CD14-positive monocyte (primary cell): ENCODE measurements around the gene CCDC32. TPM values are rescaled to one million over a fixed set of nuclear protein-coding genes. Genes with fewer than 3 reads are reported as not detected.

ENCODE experiments used
- DNase-seq, 3 donors: peaks; one replicate each; pipeline ENCODE4 v3.0.0-alpha.2; 2011 to 2022
- H2AFZ ChIP-seq: 2 replicates; pipeline ENCODE4 v1.6.0; 2012; ENCODE audit warnings: mild to moderate bottlenecking, low read depth, low read length, inconsistent platforms; ENCODE audit not compliant: insufficient read depth, poor library complexity, severe bottlenecking
- H3K27ac ChIP-seq, 2 donors: 1 replicate in 1 of 2; 2 replicates in 1 of 2; pipeline ENCODE4 v1.5.1; 2012 to 2013; ENCODE audit warnings: low read length in 2 of 2, control low read depth in 1 of 2, inconsistent platforms in 1 of 2, low read depth in 1 of 2, mild to moderate bottlenecking in 1 of 2
- H3K27me3 ChIP-seq, 2 donors: one replicate each; pipeline versions ENCODE4 v1.6.0 to v1.6.1; 2011 to 2013; ENCODE audit warnings: low read length in 2 of 2; ENCODE audit not compliant: control insufficient read depth in 2 of 2, insufficient read depth in 2 of 2
- H3K36me3 ChIP-seq, 2 donors: replicated peaks in 1 of 2; 1 replicate in 1 of 2; 2 replicates in 1 of 2; pipeline versions ENCODE4 v1.5.1 to v1.6.1; 2012 to 2013; ENCODE audit warnings: low read length in 2 of 2, control low read depth in 1 of 2, inconsistent platforms in 1 of 2, mild to moderate bottlenecking in 1 of 2; ENCODE audit not compliant: insufficient read depth in 2 of 2, control insufficient read depth in 1 of 2
- H3K4me1 ChIP-seq, 2 donors: 1 replicate in 1 of 2; 2 replicates in 1 of 2; pipeline versions ENCODE4 v1.5.1 to v1.6.1; 2012 to 2013; ENCODE audit warnings: low read length in 2 of 2, control low read depth in 1 of 2, inconsistent platforms in 1 of 2, mild to moderate bottlenecking in 1 of 2, moderate library complexity in 1 of 2; ENCODE audit not compliant: insufficient read depth in 2 of 2, control insufficient read depth in 1 of 2
- H3K4me2 ChIP-seq: replicated peaks from 2 replicates; pipeline ENCODE3; 2012; ENCODE audit warnings: low read length, moderate library complexity, mild to moderate bottlenecking; ENCODE audit not compliant: poor library complexity, severe bottlenecking; ENCODE audit errors: extremely low read depth
- H3K4me3 ChIP-seq, 3 experiments: fragments of 200-600 bp in 1 of 3; sonication (generic) in 1 of 3; replicated peaks in 1 of 3; 1 replicate in 2 of 3; 2 replicates in 1 of 3; pipeline ENCODE4 v1.5.1; 2011 to 2013; ENCODE audit warnings: low read length in 3 of 3, mild to moderate bottlenecking in 3 of 3, control low read depth in 2 of 3, low read depth in 2 of 3, inconsistent platforms in 1 of 3, moderate library complexity in 1 of 3
- H3K79me2 ChIP-seq: 2 replicates; pipeline ENCODE4 v1.6.0; 2012; ENCODE audit warnings: mild to moderate bottlenecking, control low read depth, inconsistent platforms, low read length, moderate library complexity; ENCODE audit not compliant: insufficient read depth
- H3K9ac ChIP-seq: 2 replicates; pipeline ENCODE4 v1.6.0; 2017; ENCODE audit warnings: low read length, mild to moderate bottlenecking; ENCODE audit not compliant: insufficient read depth, poor library complexity, severe bottlenecking
- H3K9me3 ChIP-seq, 2 donors: replicated peaks in 1 of 2; 1 replicate in 1 of 2; 2 replicates in 1 of 2; pipeline versions ENCODE4 v1.5.1 to v1.6.1; 2012 to 2013; ENCODE audit warnings: low read length in 2 of 2, control low read depth in 1 of 2; ENCODE audit not compliant: control insufficient read depth in 1 of 2, insufficient read depth in 1 of 2
- H4K20me1 ChIP-seq: 2 replicates; pipeline ENCODE4 v1.6.0; 2012; ENCODE audit warnings: mild to moderate bottlenecking, low read length, control low read depth, moderate library complexity; ENCODE audit not compliant: insufficient read depth
- H3K27ac Mint-ChIP-seq, 7 donors: one replicate each; pipeline ENCODE4 v1.8.0; 2020; ENCODE audit warnings: mild to moderate bottlenecking in 7 of 7, mixed read lengths in 7 of 7, moderate library complexity in 6 of 7, inconsistent platforms in 2 of 7
- H3K27me3 Mint-ChIP-seq, 3 donors: one replicate each; pipeline ENCODE4 v1.8.0; 2021 to 2022; ENCODE audit warnings: low read depth in 3 of 3, mild to moderate bottlenecking in 3 of 3, mixed read lengths in 3 of 3, moderate library complexity in 3 of 3, inconsistent platforms in 1 of 3
- H3K36me3 Mint-ChIP-seq, 2 donors: one replicate each; pipeline ENCODE4 v1.8.0; 2020; ENCODE audit warnings: mixed read lengths in 2 of 2, inconsistent platforms in 1 of 2, mild to moderate bottlenecking in 1 of 2
- H3K4me1 Mint-ChIP-seq: one replicate; pipeline ENCODE4 v1.8.0; 2020; ENCODE audit warnings: mild to moderate bottlenecking, mixed read lengths
- H3K4me3 Mint-ChIP-seq, 2 donors: one replicate each; pipeline ENCODE4 v1.8.0; 2020; ENCODE audit warnings: mild to moderate bottlenecking in 2 of 2, mixed read lengths in 2 of 2, moderate library complexity in 1 of 2
- H3K9me3 Mint-ChIP-seq, 7 donors: one replicate each; pipeline ENCODE4 v1.8.0; 2020 to 2022; ENCODE audit warnings: mixed read lengths in 7 of 7, mild to moderate bottlenecking in 6 of 7, moderate library complexity in 6 of 7, inconsistent platforms in 2 of 7
- CTCF ChIP-seq: fragments of 200-600 bp; IDR thresholded peaks from one replicate; pipeline ENCODE4 v1.8.0; 2022; ENCODE audit warnings: antibody characterized with exemption, mild to moderate bottlenecking
- WGBS: methylation state at CpG from one replicate; pipeline ENCODE4 v1.1.5; 2013; ENCODE audit warnings: missing lambda C conversion rate; ENCODE audit not compliant: insufficient coverage; 5-methylcytosine and 5-hydroxymethylcytosine counted together
- intact Hi-C, 2 donors: fragments of 100-400 bp; cut with micrococcal nuclease; formaldehyde crosslinking; loops; one replicate each; pipeline versions ENCODE4 v1.15.0 to v1.15.1; 2023
- polyA plus RNA-seq, 3 donors: library from polyadenylated mRNA; depleted of rRNA in 1 of 3; unstranded in 2 of 3; stranded (reverse) in 1 of 3; fragments of 300-500 nt in 2 of 3; fragments of >200 nt in 1 of 3; fragmentation: Illumina TruSeq in 2 of 3; gene quantifications; 1 replicate in 2 of 3; 2 replicates in 1 of 3; pipeline ENCODE4 v1.2.3, GENCODE V29; 2012 to 2021

CCDC32 gene
- polyA plus RNA-seq, 3 donors, result 7.5 to 37.3 (median 30.8) TPM

GRCh38 chr15:40598672-40599071 is 33.8 kb upstream of the CCDC32 start:
- H3K4me3 Mint-ChIP-seq, result no peak overlapping the region
- no CpG with 5 or more reads among the region's 4 CpGs for WGBS
- peaks cover 10% of the 10 kb centered on the region for H3K4me1 Mint-ChIP-seq
- Histone ChIP-seq H4K20me1 (no peaks in the 10 kb centered on the region), H3K4me2 (no peak overlapping the region), H3K27ac (no peak overlapping the region), H3K4me1 (peaks cover 10 to 12% of the 10 kb centered on the region in 2 donors), H2AFZ (peak overlapping the region; percentile 42), H3K9me3 (no peaks in the 10 kb centered on the region), H3K27me3 (no peaks in the 10 kb centered on the region), H3K79me2 (peaks cover 95% of the 10 kb centered on the region), H3K36me3 (no peaks in the 10 kb centered on the region), H3K9ac (no peak overlapping the region), H3K4me3 (no peak overlapping the region)
- H3K27me3 Mint-ChIP-seq, result no peaks in the 10 kb centered on the region
- no peak for TF ChIP-seq CTCF
- peaks cover 0 to 1% (median 0%) of the 10 kb centered on the region in 7 donors for H3K9me3 Mint-ChIP-seq
- DNase-seq, result no peak
- H3K27ac Mint-ChIP-seq, result peak overlapping the region in 1 of 7 donors; percentile 54
- intact Hi-C loops, result loop anchor here in 1 of 2 donors (10.0 kb wide), 1 partner anchor 96 kb away; the partner anchor contains the start of gene RAD51
- peaks cover 0 to 12% of the 10 kb centered on the region in 2 donors for H3K36me3 Mint-ChIP-seq

GRCh38 chr15:40598126-40598525 is 33.3 kb upstream of the CCDC32 start:
- Histone ChIP-seq H4K20me1 (no peaks in the 10 kb centered on the region), H3K4me3 (no peak overlapping the region), H3K27ac (no peak overlapping the region), H3K9me3 (no peaks in the 10 kb centered on the region), H3K4me1 (peaks cover 10 to 16% of the 10 kb centered on the region in 2 donors), H3K79me2 (peaks cover 90% of the 10 kb centered on the region), H2AFZ (peak overlapping the region; percentile 42), H3K9ac (no peak overlapping the region), H3K27me3 (no peaks in the 10 kb centered on the region), H3K4me2 (no peak overlapping the region), H3K36me3 (no peaks in the 10 kb centered on the region)
- peaks cover 13% of the 10 kb centered on the region for H3K4me1 Mint-ChIP-seq
- H3K27ac Mint-ChIP-seq, result peak overlapping the region in 2 of 7 donors; percentile 21 to 48
- peaks cover 0 to 1% (median 0%) of the 10 kb centered on the region in 7 donors for H3K9me3 Mint-ChIP-seq
- DNase-seq, result no peak
- intact Hi-C loops, result loop anchor here in 1 of 2 donors (10.0 kb wide), 1 partner anchor 97 kb away; the partner anchor contains the start of gene RAD51
- H3K27me3 Mint-ChIP-seq, result no peaks in the 10 kb centered on the region
- H3K4me3 Mint-ChIP-seq, result no peak overlapping the region
- TF ChIP-seq CTCF, result no peak
- H3K36me3 Mint-ChIP-seq, result peaks cover 0 to 10% of the 10 kb centered on the region in 2 donors
- no CpG with 5 or more reads among the region's 3 CpGs for WGBS
